ENCODE data around the gene EPC2. TPM values are rescaled to one million over a fixed set of nuclear protein-coding genes. Genes with fewer than 3 reads are reported as not detected.

Gene EPC2
- total RNA-seq, 1 experiment from 2014 or later = 33.4 TPM

GRCh38 chr2:148737742-148738141, 93.2 kb downstream of the EPC2 start:
- BruUV-seq (replicated peaks) = no TSS peak
- H3K4me3 Mint-ChIP-seq (ENCODE audit: unreplicated experiment) = no peak overlapping the region
- no peaks in the 10 kb centered on the region for H3K36me3 Mint-ChIP-seq (ENCODE audit: insufficient read depth, unreplicated experiment)
- intact Hi-C loops (cut with micrococcal nuclease) = no loop called here
- no peak overlapping the region for H3K27ac Mint-ChIP-seq (ENCODE audit: low read depth, unreplicated experiment)
- no peaks in the 10 kb centered on the region for H3K4me1 Mint-ChIP-seq (ENCODE audit: insufficient read depth, unreplicated experiment)
- ChIA-PET CTCF (interaction anchor here (1.1 kb wide), 1 partner anchor 24 kb away, joined by 3 read pairs; no protein-coding TSS in a partner anchor), POLR2A (interaction anchor here (1.2 kb wide), 1 partner anchor 9 kb away, joined by 3 read pairs; no protein-coding TSS in a partner anchor)
- H3K27me3 Mint-ChIP-seq (ENCODE audit: insufficient read depth, unreplicated experiment) = no peaks in the 10 kb centered on the region
- DNase-seq (ENCODE audit: unreplicated experiment) = no peak
- H3K9me3 Mint-ChIP-seq (ENCODE audit: unreplicated experiment) = no peaks in the 10 kb centered on the region
- no peak for TF ChIP-seq CTCF (IDR thresholded peaks at IDR 0.05; ENCODE audit: unreplicated experiment)

- ChIA-PET CTCF (interaction anchor here (1.0 kb wide), 1 partner anchor 9 kb away, joined by 3 read pairs; no protein-coding TSS in a partner anchor), POLR2A (interaction anchor here (0.6 to 1.4 kb wide), 3 partner anchors 31 to 94 kb away, joined by 3 read pairs; no protein-coding TSS in a partner anchor)
- no peak for DNase-seq (ENCODE audit: unreplicated experiment)
- H3K4me3 Mint-ChIP-seq (ENCODE audit: unreplicated experiment) = no peak overlapping the region
- intact Hi-C loops (cut with micrococcal nuclease) = no loop called here
- H3K27me3 Mint-ChIP-seq (ENCODE audit: insufficient read depth, unreplicated experiment) = no peaks in the 10 kb centered on the region
- no peaks in the 10 kb centered on the region for H3K36me3 Mint-ChIP-seq (ENCODE audit: insufficient read depth, unreplicated experiment)
- no peaks in the 10 kb centered on the region for H3K4me1 Mint-ChIP-seq (ENCODE audit: insufficient read depth, unreplicated experiment)
- H3K9me3 Mint-ChIP-seq (ENCODE audit: unreplicated experiment) = no peaks in the 10 kb centered on the region
- no peak for TF ChIP-seq CTCF (IDR thresholded peaks at IDR 0.05; ENCODE audit: unreplicated experiment)
- no peak overlapping the region for H3K27ac Mint-ChIP-seq (ENCODE audit: low read depth, unreplicated experiment)
- no TSS peak for BruUV-seq (replicated peaks)
These were observed 95.0 kb downstream of the EPC2 start for GRCh38 chr2:148739454-148740105.

GRCh38 chr2:148742373-148742772, 97.8 kb downstream of the EPC2 start:
- Mint-ChIP-seq H3K4me1 (ENCODE audit: insufficient read depth, unreplicated experiment) (peaks cover 5% of the 10 kb centered on the region), H3K27ac (ENCODE audit: low read depth, unreplicated experiment) (no peak overlapping the region), H3K9me3 (ENCODE audit: unreplicated experiment) (no peaks in the 10 kb centered on the region), H3K4me3 (ENCODE audit: unreplicated experiment) (peak overlapping the region; percentile 18), H3K36me3 (ENCODE audit: insufficient read depth, unreplicated experiment) (no peaks in the 10 kb centered on the region), H3K27me3 (ENCODE audit: insufficient read depth, unreplicated experiment) (no peaks in the 10 kb centered on the region)
- DNase-seq (ENCODE audit: unreplicated experiment) = peak; percentile 11
- intact Hi-C loops (cut with micrococcal nuclease) = no loop called here
- TF ChIP-seq CTCF (IDR thresholded peaks at IDR 0.05; ENCODE audit: unreplicated experiment) = no peak
- CTCF ChIA-PET = no interaction called here
- no TSS peak for BruUV-seq (replicated peaks)
- POLR2A ChIA-PET = interaction anchor here (1.1 to 1.4 kb wide), 2 partner anchors 8 to 12 kb away, joined by 3 to 4 read pairs; no protein-coding TSS in a partner anchor

- POLR2A ChIA-PET = interaction anchor here (1.2 kb wide), 1 partner anchor 11 kb away, joined by 5 read pairs; no protein-coding TSS in a partner anchor
- Mint-ChIP-seq H3K36me3 (ENCODE audit: insufficient read depth, unreplicated experiment) (no peaks in the 10 kb centered on the region), H3K9me3 (ENCODE audit: unreplicated experiment) (no peaks in the 10 kb centered on the region), H3K27ac (ENCODE audit: low read depth, unreplicated experiment) (no peak overlapping the region), H3K27me3 (ENCODE audit: insufficient read depth, unreplicated experiment) (no peaks in the 10 kb centered on the region), H3K4me1 (ENCODE audit: insufficient read depth, unreplicated experiment) (peaks cover 5% of the 10 kb centered on the region), H3K4me3 (ENCODE audit: unreplicated experiment) (no peak overlapping the region)
- CTCF ChIA-PET = interaction anchor here (0.6 to 1.2 kb wide), 3 partner anchors 9 to 197 kb away, joined by 3 to 6 read pairs (median 4); no protein-coding TSS in a partner anchor
- intact Hi-C loops (cut with micrococcal nuclease) = no loop called here
- no peak for TF ChIP-seq CTCF (IDR thresholded peaks at IDR 0.05; ENCODE audit: unreplicated experiment)
- no peak for DNase-seq (ENCODE audit: unreplicated experiment)
- TSS peak; percentile 5 for BruUV-seq (replicated peaks)
These were observed 100.8 kb downstream of the EPC2 start for GRCh38 chr2:148745151-148745851.

All from MCF 10A (cell line).